Gastrocnemius medialis (tissue), 4 donors: Measurements from ENCODE around the gene ATP1B3. TPM values are rescaled to one million over a fixed set of nuclear protein-coding genes. Genes with fewer than 3 reads are reported as not detected.
"Not testable (repeated sequence)": the region's sequence is repeated elsewhere in the genome, so short reads cannot be mapped to it uniquely, and the experiment has no call there.

ENCODE experiments used
- ATAC-seq, 2 donors: fragments of 150-250 bp; one replicate each; pipeline ENCODE4 v1.9.1; 2016
- DNase-seq, 2 donors: peaks; one replicate each; pipeline ENCODE4 v3.0.0-alpha.2; 2019
- H3K27ac ChIP-seq, 4 donors: fragments of 200-600 bp; sonication (generic); 1 replicate in 1 of 4; 2 replicates in 3 of 4; pipeline ENCODE4 v1.5.1; 2016 to 2018; ENCODE audit warnings: mild to moderate bottlenecking in 2 of 4, moderate library complexity in 1 of 4
- H3K27me3 ChIP-seq, 3 donors: fragments of 200-600 bp; sonication (generic) in 2 of 3; 1 replicate in 1 of 3; 2 replicates in 2 of 3; pipeline versions ENCODE4 v1.5.1 to v1.6.0; 2016 to 2019; ENCODE audit warnings: mild to moderate bottlenecking in 1 of 3, moderate library complexity in 1 of 3
- H3K36me3 ChIP-seq, 2 donors: fragments of 200-600 bp; sonication (generic) in 1 of 2; one replicate each; pipeline ENCODE4 v1.5.1; 2017 to 2018
- H3K4me1 ChIP-seq, 2 donors: fragments of 200-600 bp; sonication (generic) in 1 of 2; one replicate each; pipeline ENCODE4 v1.5.1; 2016 to 2017; ENCODE audit warnings: mild to moderate bottlenecking in 2 of 2
- H3K4me3 ChIP-seq, 4 donors: fragments of 200-600 bp; sonication (generic) in 3 of 4; 1 replicate in 1 of 4; 2 replicates in 3 of 4; pipeline ENCODE4 v1.5.1; 2016 to 2019; ENCODE audit warnings: mild to moderate bottlenecking in 2 of 4
- H3K9me3 ChIP-seq, 3 donors: fragments of 200-600 bp; sonication (generic) in 2 of 3; 1 replicate in 1 of 3; 2 replicates in 2 of 3; pipeline ENCODE4 v1.5.1; 2016 to 2019
- POLR2A ChIP-seq, 2 donors: fragments of 450-650 bp; IDR thresholded peaks; one replicate each; pipeline ENCODE4 v1.6.1; 2017; ENCODE audit warnings: antibody characterized with exemption in 2 of 2, mild to moderate bottlenecking in 2 of 2, moderate library complexity in 2 of 2
- in situ Hi-C, 4 donors: fragments of 200-750 bp; cut with MboI; loops; one replicate each; pipeline versions ENCODE4 v1.15.0 to v1.8.0; 2017; ENCODE audit warnings: low sequenced_read_pairs in 4 of 4
- intact Hi-C: fragments of 100-400 bp; cut with DNase I; formaldehyde crosslinking; loops from one replicate; pipeline ENCODE4 v1.15.1; 2023; ENCODE audit warnings: low total_unique reads
- total RNA-seq, 4 donors: library from RNA; depleted of rRNA; stranded (reverse); fragments of >200 nt; gene quantifications; one replicate each; pipeline versions ENCODE4 v1.1.0 to v1.2.3, GENCODE V29; 2016
- TF ChIP-seq, protein P1 (sequence below), 5 experiments: fragments of 450-650 bp in 3 of 5; fragments of 200-600 bp in 2 of 5; sonication (generic) in 2 of 5; IDR thresholded peaks in 4 of 5; conservative IDR thresholded peaks in 1 of 5; 1 replicate in 4 of 5; 2 replicates in 1 of 5; pipeline ENCODE4 v1.5.1; 2016 to 2019; ENCODE audit warnings: antibody characterized with exemption in 5 of 5, mild to moderate bottlenecking in 3 of 5, moderate library complexity in 3 of 5

The ATP1B3 gene
- total RNA-seq, 4 donors from 2014 or later, result 16.2 to 35.9 (median 17.6) TPM

DNA sequence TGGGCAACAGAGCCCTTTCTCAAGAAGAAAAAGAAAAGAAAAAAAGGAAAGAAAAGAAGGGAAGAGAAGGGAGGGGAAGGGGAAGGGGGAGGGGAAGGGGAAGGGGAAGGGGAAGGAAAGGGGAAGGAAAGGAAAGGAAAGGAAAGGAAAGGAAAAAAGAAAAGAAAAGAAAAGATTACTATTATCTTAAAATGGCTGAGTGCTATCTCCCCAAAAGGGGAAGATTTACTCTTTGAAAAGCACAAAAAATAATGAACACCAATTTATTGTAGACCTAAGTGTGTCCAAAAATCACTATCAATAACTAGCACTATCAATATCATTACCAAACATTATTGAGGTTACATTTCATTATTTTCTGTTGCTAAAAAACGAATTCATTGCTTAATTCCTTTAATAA is 89.0 kb downstream of the ATP1B3 start:
- no peak for TF ChIP-seq POLR2A (IDR thresholded peaks at IDR 0.05)
- TF ChIP-seq, protein P1, sequence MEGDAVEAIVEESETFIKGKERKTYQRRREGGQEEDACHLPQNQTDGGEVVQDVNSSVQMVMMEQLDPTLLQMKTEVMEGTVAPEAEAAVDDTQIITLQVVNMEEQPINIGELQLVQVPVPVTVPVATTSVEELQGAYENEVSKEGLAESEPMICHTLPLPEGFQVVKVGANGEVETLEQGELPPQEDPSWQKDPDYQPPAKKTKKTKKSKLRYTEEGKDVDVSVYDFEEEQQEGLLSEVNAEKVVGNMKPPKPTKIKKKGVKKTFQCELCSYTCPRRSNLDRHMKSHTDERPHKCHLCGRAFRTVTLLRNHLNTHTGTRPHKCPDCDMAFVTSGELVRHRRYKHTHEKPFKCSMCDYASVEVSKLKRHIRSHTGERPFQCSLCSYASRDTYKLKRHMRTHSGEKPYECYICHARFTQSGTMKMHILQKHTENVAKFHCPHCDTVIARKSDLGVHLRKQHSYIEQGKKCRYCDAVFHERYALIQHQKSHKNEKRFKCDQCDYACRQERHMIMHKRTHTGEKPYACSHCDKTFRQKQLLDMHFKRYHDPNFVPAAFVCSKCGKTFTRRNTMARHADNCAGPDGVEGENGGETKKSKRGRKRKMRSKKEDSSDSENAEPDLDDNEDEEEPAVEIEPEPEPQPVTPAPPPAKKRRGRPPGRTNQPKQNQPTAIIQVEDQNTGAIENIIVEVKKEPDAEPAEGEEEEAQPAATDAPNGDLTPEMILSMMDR (IDR thresholded peaks at IDR 0.05 in 4 of 5, conservative IDR thresholded peaks at IDR 0.05 in 1 of 5), result no peak
- Histone ChIP-seq H3K36me3 (peaks cover 0 to 9% of the 10 kb centered on the region in 2 donors), H3K27ac (no peak overlapping the region), H3K4me1 (no peaks in the 10 kb centered on the region), H3K9me3 (no peaks in the 10 kb centered on the region), H3K4me3 (no peak overlapping the region), H3K27me3 (no peaks in the 10 kb centered on the region)
- ATAC-seq (no peak), DNase-seq (no peak)
- intact Hi-C loops, result no loop called here
- in situ Hi-C loops, result loop anchor here in 3 of 4 donors (25.0 kb wide), 1 partner anchor 322 kb away; no protein-coding TSS in a partner anchor

DNA sequence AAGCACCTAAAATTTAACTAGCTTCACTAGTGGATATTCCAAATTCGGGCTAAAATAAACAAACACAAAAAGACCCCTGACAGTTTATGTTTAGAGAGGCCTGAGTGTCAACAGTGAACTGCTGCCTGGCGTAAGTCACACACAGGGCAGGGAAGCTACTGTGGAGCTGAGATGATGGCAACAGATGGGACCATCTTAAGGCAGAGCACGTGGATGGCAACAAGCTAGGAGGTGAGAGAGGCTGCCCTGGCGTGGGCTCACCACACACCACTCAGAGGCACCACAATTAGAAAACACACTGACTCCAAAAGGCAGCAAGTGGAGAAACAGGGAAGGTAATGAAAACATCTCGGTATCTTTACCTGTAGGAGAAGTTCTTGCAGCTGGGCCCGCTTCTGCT is 93.3 kb downstream of the ATP1B3 start:
- DNase-seq, result no peak
- Histone ChIP-seq H3K27ac (no peak overlapping the region), H3K9me3 (no peaks in the 10 kb centered on the region), H3K4me3 (no peak overlapping the region), H3K27me3 (no peaks in the 10 kb centered on the region), H3K36me3 (peaks cover 0 to 9% of the 10 kb centered on the region in 2 donors), H3K4me1 (no peaks in the 10 kb centered on the region)
- TF ChIP-seq, protein P1 (IDR thresholded peaks at IDR 0.05 in 4 of 5, conservative IDR thresholded peaks at IDR 0.05 in 1 of 5), result no peak
- no peak for TF ChIP-seq POLR2A (IDR thresholded peaks at IDR 0.05)
- no peak for ATAC-seq
- intact Hi-C loops, result no loop called here
- in situ Hi-C loops, result loop anchor here in 3 of 4 donors (25.0 kb wide), 1 partner anchor 318 kb away; no protein-coding TSS in a partner anchor

DNA sequence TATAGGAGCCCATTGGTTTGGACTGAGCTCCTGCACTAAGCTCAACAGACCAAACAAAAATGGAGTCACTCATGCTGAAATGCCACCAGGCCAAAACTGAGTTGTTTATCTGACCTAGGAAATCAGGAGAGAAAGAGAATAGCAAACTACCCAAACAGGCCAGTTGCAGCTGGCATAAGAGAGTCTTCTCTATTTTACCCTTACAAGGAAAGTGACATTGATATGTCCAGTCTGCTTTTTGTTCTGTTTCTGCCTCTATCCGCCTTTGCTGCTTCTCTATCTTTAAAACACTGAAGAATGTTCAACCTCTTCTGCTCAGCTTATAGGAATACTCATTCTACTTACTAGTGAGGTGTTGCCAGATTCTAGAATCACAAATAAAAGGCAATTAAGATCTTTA is 95.1 kb downstream of the ATP1B3 start:
- no peak for DNase-seq
- H3K9me3 ChIP-seq, result no peaks in the 10 kb centered on the region
- no peaks in the 10 kb centered on the region for H3K27me3 ChIP-seq
- ATAC-seq, result no peak
- H3K27ac ChIP-seq, result no peak overlapping the region
- intact Hi-C loops, result no loop called here
- H3K4me3 ChIP-seq, result no peak overlapping the region
- H3K4me1 ChIP-seq, result no peaks in the 10 kb centered on the region
- TF ChIP-seq POLR2A (IDR thresholded peaks at IDR 0.05), result no peak
- TF ChIP-seq, protein P1 (IDR thresholded peaks at IDR 0.05 in 4 of 5, conservative IDR thresholded peaks at IDR 0.05 in 1 of 5), result no peak
- in situ Hi-C loops, result loop anchor here in 3 of 4 donors (25.0 kb wide), 1 partner anchor 316 kb away; no protein-coding TSS in a partner anchor
- H3K36me3 ChIP-seq, result peaks cover 0 to 15% of the 10 kb centered on the region in 2 donors

DNA sequence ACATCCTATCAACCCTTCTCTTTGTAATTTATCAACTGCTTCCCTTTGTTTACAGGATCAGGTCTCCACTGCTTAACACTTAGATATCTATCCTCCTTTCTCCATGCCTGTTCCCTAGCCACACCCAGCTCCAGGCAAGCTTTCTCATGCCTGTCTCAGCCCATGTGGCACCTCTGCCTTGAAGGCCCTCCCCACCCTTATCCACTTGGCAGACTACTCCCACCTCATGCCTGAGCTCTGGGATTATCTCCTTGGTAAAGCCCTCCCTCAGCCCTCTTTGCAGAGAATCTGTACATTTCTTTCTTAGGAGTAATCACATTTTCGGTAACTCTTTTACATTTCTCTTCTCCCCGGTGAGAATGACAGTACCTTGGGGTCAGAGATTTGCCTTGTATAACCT is 96.0 kb downstream of the ATP1B3 start:
- Histone ChIP-seq H3K36me3 (peaks cover 0 to 15% of the 10 kb centered on the region in 2 donors), H3K4me3 (no peak overlapping the region), H3K9me3 (no peaks in the 10 kb centered on the region), H3K4me1 (no peaks in the 10 kb centered on the region), H3K27me3 (no peaks in the 10 kb centered on the region), H3K27ac (no peak overlapping the region)
- in situ Hi-C loops, result loop anchor here in 3 of 4 donors (25.0 kb wide), 1 partner anchor 315 kb away; no protein-coding TSS in a partner anchor
- ATAC-seq (no peak), DNase-seq (no peak)
- no peak for TF ChIP-seq POLR2A (IDR thresholded peaks at IDR 0.05)
- TF ChIP-seq, protein P1 (IDR thresholded peaks at IDR 0.05 in 4 of 5, conservative IDR thresholded peaks at IDR 0.05 in 1 of 5), result no peak
- intact Hi-C loops, result no loop called here

DNA sequence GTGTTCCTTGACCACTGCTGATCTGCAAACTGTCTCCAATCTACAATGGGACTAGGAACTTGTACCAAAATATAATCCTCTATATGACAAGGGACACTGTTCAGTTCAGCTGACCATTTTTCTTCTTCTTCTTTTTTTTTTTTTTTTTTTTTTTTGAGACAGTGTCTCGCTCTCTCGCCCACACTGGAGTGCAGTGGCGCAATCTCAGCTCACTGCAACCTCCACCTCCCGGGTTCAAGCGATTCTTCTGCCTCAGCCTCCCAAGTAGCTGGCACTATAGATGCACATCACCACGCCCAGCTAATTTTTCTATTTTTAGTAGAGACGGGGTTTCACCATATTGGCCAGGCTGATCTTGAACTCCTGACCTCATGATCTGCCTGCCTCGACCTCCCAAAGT is 98.3 kb downstream of the ATP1B3 start:
- ATAC-seq, H3K27ac ChIP-seq, H3K9me3 ChIP-seq, DNase-seq, H3K4me3 ChIP-seq, intact Hi-C loops, H3K27me3 ChIP-seq, H3K4me1 ChIP-seq: not testable (repeated sequence)
- in situ Hi-C loops, result loop anchor here in 3 of 4 donors (25.0 kb wide), 1 partner anchor 313 kb away; no protein-coding TSS in a partner anchor
- peaks cover 0 to 10% of the 10 kb centered on the region in 2 donors for H3K36me3 ChIP-seq

Other genes with a start within 250 kb of the ATP1B3 start
- gene RNF7, start 138.3 kb upstream of the ATP1B3 start, total RNA-seq, result 100 to 1,000 TPM in 3 of 4 donors, 10 to 100 TPM in 1; 92.1 to 113 (median 106) TPM
- gene GRK7, start 113.2 kb upstream of the ATP1B3 start, total RNA-seq, result under 1 TPM in 3 of 4 donors, not detected in 1; 0.16 to 0.85 (median 0.27) TPM